Loucy (cell line): Measurements from ENCODE around the gene NPR3.

Experiments
- H2AFZ ChIP-seq: fragments of 200-600 bp; sonication (generic); 2 replicates; pipeline ENCODE4 v1.6.0; 2016; ENCODE audit warnings: antibody characterized with exemption, mild to moderate bottlenecking, low read length, moderate library complexity
- H3F3A ChIP-seq: fragments of 200-600 bp; 2 replicates; pipeline ENCODE4 v1.6.0; 2016; ENCODE audit warnings: antibody characterized with exemption, low read depth, mild to moderate bottlenecking
- H3K27me3 ChIP-seq: fragments of 200-600 bp; sonication (generic); 2 replicates; pipeline ENCODE4 v1.6.1; 2014; ENCODE audit warnings: low read length, mild to moderate bottlenecking; ENCODE audit not compliant: insufficient read depth, poor library complexity, severe bottlenecking
- H3K36me3 ChIP-seq: fragments of 200-600 bp; sonication (generic); 2 replicates; pipeline ENCODE4 v1.6.1; 2016; ENCODE audit warnings: low read length; ENCODE audit not compliant: insufficient read depth
- H3K4me1 ChIP-seq: fragments of 200-600 bp; sonication (generic); 2 replicates; pipeline ENCODE4 v1.5.1; 2014; ENCODE audit warnings: low read length, mild to moderate bottlenecking; ENCODE audit not compliant: insufficient read depth, poor library complexity, severe bottlenecking
- H3K4me2 ChIP-seq: fragments of 200-600 bp; sonication (generic); 2 replicates; pipeline ENCODE4 v1.6.0; 2014; ENCODE audit warnings: antibody characterized with exemption, low read length, low read depth, mild to moderate bottlenecking; ENCODE audit not compliant: poor library complexity, severe bottlenecking
- H3K4me3 ChIP-seq: fragments of 200-600 bp; sonication (generic); 2 replicates; pipeline ENCODE4 v1.5.1; 2014; ENCODE audit warnings: low read length, mild to moderate bottlenecking, mixed read lengths; ENCODE audit not compliant: poor library complexity, severe bottlenecking
- H3K79me2 ChIP-seq: fragments of 200-600 bp; sonication (generic); 2 replicates; pipeline ENCODE4 v1.6.1; 2014; ENCODE audit warnings: low read length; ENCODE audit not compliant: insufficient read depth
- H3K9ac ChIP-seq: fragments of 200-600 bp; sonication (generic); 2 replicates; pipeline ENCODE4 v1.6.0; 2014; ENCODE audit warnings: mild to moderate bottlenecking, low read depth, low read length, moderate library complexity; ENCODE audit not compliant: poor library complexity, severe bottlenecking
- H3K9me2 ChIP-seq: fragments of 200-600 bp; sonication (generic); replicated peaks from 2 replicates; pipeline ENCODE4 v1.6.1; 2016; ENCODE audit warnings: low read depth, low read length, mixed read lengths
- H3K9me3 ChIP-seq: fragments of 200-600 bp; sonication (generic); 2 replicates; pipeline ENCODE4 v1.6.1; 2014; ENCODE audit warnings: mild to moderate bottlenecking, antibody characterized with exemption, low read length, low read depth; ENCODE audit not compliant: insufficient read depth
- H4K20me1 ChIP-seq: fragments of 200-600 bp; sonication (generic); 2 replicates; pipeline ENCODE4 v1.6.0; 2014; ENCODE audit warnings: antibody characterized with exemption, low read length, mild to moderate bottlenecking; ENCODE audit not compliant: insufficient read depth, poor library complexity, severe bottlenecking
- CTCF ChIP-seq: fragments of 200-600 bp; sonication (generic); conservative IDR thresholded peaks from 2 replicates; pipeline ENCODE4 v1.5.1; 2014; ENCODE audit warnings: mild to moderate bottlenecking, antibody characterized with exemption, low read length
- EZH2phosphoT487 ChIP-seq: fragments of 200-600 bp; IDR thresholded peaks from 2 replicates; pipeline ENCODE4 v1.6.1; 2018; ENCODE audit warnings: antibody characterized with exemption, mild to moderate bottlenecking, moderate library complexity, borderline replicate concordance

The NPR3 gene

DNA sequence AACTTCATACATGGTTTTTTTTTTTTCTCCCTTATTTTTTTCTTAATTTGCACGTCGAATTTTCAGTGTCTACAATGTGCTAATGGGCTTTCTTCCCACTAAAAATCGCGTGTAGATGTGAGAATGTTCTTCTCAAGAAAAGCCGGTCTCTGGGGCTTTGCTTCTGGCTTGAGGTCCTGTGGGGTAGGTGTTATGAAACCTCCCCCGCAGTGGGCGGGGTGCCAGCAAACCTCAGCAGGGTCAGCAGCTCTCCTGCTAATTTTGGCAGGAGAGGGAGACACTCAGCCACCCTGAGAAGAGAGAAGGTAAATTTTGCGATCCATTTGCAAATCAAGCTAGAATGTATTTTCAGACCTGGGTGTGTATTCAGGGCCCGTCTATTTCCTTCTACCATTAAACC lies 59.9 kb downstream of the NPR3 start:
- TF ChIP-seq EZH2phosphoT487 (no peak), CTCF (no peak)
- no peaks in the 10 kb centered on the region for H3F3A ChIP-seq
- no peaks in the 10 kb centered on the region for H3K9me2 ChIP-seq
- no peaks in the 10 kb centered on the region for H3K79me2 ChIP-seq
- no peaks in the 10 kb centered on the region for H3K9me3 ChIP-seq
- no peaks in the 10 kb centered on the region for H3K27me3 ChIP-seq
- H3K36me3 ChIP-seq = no peaks in the 10 kb centered on the region
- H3K9ac ChIP-seq = no peak overlapping the region
- H2AFZ ChIP-seq = no peak overlapping the region
- H3K4me3 ChIP-seq = no peak overlapping the region
- no peak overlapping the region for H3K4me2 ChIP-seq
- H3K4me1 ChIP-seq = no peaks in the 10 kb centered on the region
- no peaks in the 10 kb centered on the region for H4K20me1 ChIP-seq

DNA sequence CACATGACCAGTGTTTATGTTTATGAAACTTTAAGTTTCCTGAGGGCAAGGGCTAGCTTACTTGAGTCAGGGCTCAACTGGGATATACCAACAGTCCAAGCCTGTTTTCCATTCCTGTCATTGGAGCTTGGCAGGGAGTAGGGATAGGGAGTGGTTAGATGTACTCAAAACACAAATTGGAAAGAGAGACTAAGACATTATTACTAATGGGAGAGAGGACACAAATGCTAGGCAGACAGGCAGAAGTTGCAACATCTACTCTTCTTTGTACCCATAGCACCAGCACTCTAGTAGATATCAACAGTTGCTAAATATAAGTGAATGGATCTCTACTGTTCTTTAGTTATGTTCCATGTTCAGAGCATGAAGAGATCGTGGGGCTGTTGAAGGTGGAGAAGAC lies 62.8 kb downstream of the NPR3 start:
- H4K20me1 ChIP-seq = no peaks in the 10 kb centered on the region
- H3K9me2 ChIP-seq = no peaks in the 10 kb centered on the region
- no peaks in the 10 kb centered on the region for H3K4me1 ChIP-seq
- H2AFZ ChIP-seq = no peak overlapping the region
- H3K27me3 ChIP-seq = no peaks in the 10 kb centered on the region
- H3K9ac ChIP-seq = no peak overlapping the region
- no peaks in the 10 kb centered on the region for H3K9me3 ChIP-seq
- TF ChIP-seq EZH2phosphoT487 = no peak
- no peak for TF ChIP-seq CTCF
- H3K4me2 ChIP-seq = no peak overlapping the region
- no peaks in the 10 kb centered on the region for H3K79me2 ChIP-seq
- no peaks in the 10 kb centered on the region for H3F3A ChIP-seq
- no peak overlapping the region for H3K4me3 ChIP-seq
- no peaks in the 10 kb centered on the region for H3K36me3 ChIP-seq

DNA sequence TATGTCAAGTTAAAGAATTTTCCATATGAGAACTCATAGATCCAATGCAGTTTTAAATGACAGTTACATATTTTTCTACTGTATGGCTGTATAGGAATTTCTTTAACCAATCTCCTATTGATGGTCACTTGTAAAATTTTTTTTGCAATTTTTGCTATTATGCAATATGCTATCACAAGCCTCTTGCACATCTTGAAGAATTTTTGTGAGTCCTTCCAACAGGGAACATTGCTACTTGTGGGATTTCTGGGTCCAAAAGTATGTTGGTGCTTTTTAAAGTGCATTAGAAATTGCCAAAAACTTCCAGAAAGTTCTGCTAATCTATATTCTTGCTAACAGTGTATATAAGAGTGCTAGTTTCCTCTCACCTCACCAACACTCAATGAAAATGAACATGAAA lies 65.1 kb downstream of the NPR3 start:
- TF ChIP-seq CTCF = no peak
- no peak for TF ChIP-seq EZH2phosphoT487
- H3K4me1 ChIP-seq = no peaks in the 10 kb centered on the region
- no peaks in the 10 kb centered on the region for H3K27me3 ChIP-seq
- H3K4me3 ChIP-seq = no peak overlapping the region
- no peaks in the 10 kb centered on the region for H3K9me3 ChIP-seq
- H3K9ac ChIP-seq = no peak overlapping the region
- H3F3A ChIP-seq = no peaks in the 10 kb centered on the region
- no peak overlapping the region for H3K4me2 ChIP-seq
- no peaks in the 10 kb centered on the region for H4K20me1 ChIP-seq
- no peak overlapping the region for H2AFZ ChIP-seq
- no peaks in the 10 kb centered on the region for H3K36me3 ChIP-seq
- H3K9me2 ChIP-seq = no peaks in the 10 kb centered on the region
- no peaks in the 10 kb centered on the region for H3K79me2 ChIP-seq
